Stimulated activated CD4-positive, alpha-beta T cell treated with anti-CD3 and anti-CD28 coated beads, Interleukin-1b, Interleukin-23, amount 100 ng/mL, for 4 hours (primary cell): ENCODE data around the gene C5AR1.
"Not testable (repeated sequence)": the region's sequence is repeated elsewhere in the genome, so short reads cannot be mapped to it uniquely, and the experiment has no call there.

Experiments
- DNase-seq, 2 donors: peaks; one replicate each; pipeline ENCODE4 v3.0.0-alpha.2; 2020; ENCODE audit warnings: low read depth in 2 of 2

Gene C5AR1

DNA sequence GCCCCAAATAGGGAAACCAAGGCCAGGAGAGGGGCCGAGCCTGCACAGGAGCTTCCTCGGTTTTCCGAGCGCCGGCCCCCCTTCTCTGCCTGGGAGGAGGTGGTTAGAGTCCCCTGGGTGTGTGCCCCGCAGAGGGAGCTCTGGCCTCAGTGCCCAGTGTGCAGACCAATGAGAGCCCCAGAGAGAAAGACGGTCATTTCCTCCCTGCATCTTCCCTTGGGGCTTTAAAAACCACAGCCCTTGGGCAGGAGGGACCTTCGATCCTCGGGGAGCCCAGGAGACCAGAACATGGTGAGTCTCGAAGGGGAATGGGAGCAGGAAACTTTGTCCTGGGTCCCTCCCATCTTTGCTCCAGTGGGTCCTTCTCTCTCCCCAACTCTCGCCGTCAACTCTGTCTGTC, at the start of gene C5AR1:
TSS of gene C5AR1 (plus strand) at position 254 of the 400 bp plus-strand sequence. CDS start at position 289, 35 bp downstream.
- DNase-seq, result no peak

GRCh38 chr19:47260476-47260875, 49.2 kb upstream of the C5AR1 start:
- DNase-seq, result no peak

DNA sequence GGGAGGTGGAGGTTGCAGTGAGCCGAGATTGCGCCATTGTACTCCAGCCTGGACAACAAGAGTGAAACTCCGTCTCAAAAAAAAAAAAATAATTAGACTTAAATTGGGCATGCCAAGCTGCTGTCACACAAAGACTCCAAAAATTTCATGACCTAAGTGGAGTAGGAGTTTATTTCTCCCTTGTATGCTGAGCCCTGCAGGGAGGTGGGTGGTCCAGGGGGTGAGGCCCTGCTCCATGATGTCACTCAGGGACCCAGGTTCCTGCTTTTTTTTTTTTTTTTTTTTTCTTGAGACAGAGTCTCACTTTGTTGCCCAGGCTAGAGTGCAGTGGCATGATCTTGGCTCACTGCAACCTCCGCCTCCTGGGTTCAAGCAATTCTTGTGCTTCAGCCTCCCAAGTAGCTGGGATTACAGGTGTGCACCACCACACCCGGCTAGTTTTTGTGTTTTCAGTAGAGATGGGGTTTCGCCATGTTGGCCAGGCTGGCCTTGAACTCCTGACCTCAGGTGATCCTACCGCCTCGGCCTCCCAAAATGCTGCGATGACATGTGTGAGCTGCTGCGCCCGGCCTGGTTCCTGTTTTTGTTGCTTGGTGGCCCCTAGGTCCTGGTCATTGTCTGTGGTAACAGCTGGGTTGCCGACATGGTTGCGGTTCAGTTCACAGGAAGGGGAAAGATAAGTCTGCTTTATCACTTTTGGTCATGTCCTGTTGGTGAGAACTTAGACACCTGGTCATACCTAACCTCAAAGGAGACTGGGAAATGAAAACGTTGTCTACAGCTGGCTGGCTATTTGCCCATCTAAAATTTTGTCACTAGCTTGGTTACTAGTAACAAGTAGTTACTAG, 47.5 kb upstream of the C5AR1 start:
- DNase-seq, result not testable (repeated sequence)

DNA sequence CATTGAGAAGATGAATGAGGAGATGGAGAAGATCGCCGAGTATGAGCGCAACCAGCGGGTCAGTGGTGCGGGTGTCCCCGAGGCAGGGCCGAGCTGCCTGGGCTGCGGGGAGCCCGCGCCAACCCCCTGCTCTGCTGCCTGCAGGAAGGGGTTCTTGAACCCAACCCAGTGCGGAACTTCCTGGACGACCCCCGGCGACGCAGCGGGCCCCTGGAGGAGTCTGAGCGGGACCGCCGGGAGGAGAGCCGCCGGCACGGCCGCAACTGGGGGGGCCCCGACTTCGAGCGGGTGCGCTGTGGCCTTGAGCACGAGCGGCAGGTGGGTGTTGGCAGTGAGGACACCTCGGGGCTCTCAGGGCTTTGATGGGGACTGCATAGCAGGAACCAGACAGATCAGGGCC, 45.0 kb upstream of the C5AR1 start:
- no peak for DNase-seq

DNA sequence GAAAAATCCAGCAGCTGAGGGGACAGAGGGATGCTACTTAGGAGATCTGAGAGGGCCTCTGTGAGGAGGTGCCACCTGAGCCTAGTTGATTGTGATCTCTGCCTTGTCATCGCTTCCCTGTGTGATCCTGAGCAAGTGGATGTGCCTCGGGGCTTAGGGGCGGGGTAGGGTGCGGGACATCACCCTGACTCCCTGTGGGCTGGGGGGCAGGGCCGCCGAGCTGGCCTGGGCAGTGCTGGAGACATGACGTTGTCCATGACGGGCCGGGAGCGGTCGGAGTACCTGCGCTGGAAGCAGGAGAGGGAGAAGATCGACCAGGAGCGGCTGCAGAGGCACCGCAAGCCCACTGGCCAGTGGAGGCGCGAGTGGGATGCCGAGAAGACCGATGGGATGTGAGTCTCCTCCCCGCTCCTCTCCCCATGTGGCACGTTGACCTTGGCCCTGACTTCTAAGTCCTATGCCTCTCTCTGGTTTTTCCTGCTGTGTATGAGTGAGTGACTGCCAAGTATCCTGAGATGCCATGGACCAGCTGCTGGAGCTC, 43.2 kb upstream of the C5AR1 start:
- no peak for DNase-seq

DNA sequence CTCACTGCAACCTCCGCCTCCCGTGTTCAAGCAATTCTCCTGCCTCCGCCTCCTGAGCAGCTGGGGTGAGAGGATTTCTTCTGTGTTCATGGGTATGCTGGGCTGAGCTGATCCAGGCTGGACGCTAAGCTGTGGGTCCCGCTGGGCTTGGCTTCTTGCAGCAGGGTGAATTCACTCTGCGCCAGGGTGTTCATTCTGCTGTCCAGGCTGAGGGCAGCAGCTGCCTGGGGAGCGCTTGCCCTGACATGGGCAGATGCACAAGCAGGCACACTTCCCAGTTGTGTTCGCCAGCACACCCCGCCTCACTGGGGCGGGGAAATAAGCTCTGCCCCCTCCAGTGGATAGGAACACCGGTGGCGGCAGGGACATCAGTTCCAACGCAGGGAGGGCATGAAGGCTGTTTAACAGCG, 42.3 kb upstream of the C5AR1 start:
- no peak for DNase-seq

DNA sequence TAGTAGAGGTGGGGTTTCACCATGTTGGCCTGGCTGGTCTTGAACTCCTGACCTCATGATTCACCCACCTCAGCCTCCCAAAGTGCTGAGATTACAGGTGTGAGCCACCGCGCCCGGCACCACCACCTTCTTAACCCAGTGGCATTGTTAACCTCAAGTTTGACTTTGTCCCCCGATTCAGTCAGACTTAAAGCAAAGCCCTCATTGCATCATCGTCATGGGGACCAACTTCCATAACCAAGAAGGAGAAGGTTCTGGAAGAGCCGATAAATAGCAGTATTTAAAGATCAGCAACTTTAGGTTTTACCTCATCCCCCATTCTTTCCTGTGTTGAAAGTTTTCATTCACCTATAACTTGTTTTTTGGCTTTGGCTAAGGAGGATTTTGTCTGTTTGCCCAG, 41.6 kb upstream of the C5AR1 start:
- DNase-seq, result no peak

DNA sequence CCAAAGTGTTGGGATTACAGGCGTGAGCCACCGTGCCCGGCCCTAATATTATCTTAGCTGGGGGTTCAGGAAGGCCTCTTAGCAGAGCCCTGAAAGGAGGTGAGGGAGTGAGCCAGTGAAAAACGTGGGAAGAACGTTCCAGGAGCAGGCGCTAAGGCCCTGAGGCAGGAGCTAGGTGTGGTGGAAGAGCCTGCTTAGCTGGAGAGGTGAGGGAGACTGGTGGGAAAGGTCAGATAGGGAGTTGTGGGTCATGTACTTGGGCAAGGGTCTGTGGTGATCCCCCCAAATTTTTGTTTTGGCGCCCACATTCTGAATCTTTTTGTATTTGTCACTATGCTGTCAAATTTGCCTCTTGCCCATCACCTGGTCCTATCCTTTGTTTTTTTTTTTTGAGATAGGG, 40.1 kb upstream of the C5AR1 start:
- DNase-seq, result no peak

DNA sequence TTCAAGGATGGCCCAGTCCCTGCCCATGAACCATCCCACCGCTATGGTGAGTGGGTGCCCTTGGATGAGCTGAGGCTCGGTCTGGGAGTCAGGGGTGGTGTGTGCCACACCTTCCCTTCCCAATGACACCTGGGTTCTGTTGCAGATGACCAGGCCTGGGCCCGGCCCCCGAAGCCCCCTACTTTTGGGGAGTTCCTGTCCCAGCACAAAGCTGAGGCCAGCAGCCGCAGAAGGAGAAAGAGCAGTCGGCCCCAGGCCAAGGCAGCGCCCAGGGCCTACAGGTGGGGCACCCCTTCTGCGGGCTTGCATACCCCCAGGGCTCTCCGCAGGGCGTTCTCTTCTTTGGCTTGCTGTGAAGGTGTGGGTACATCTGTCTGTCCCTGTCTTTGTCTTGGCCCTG, 39.3 kb upstream of the C5AR1 start:
- DNase-seq, result no peak

- no peak for DNase-seq
Observed at GRCh38 chr19:47271949-47272348, 37.7 kb upstream of the C5AR1 start.

GRCh38 chr19:47272448-47273312, 37.0 kb upstream of the C5AR1 start:
- DNase-seq, result peak in 1 of 2 donors; percentile 51

- DNase-seq, result peak; percentile 81
Observed at GRCh38 chr19:47273313-47274070, 36.2 kb upstream of the C5AR1 start.

GRCh38 chr19:47274071-47274890, 35.4 kb upstream of the C5AR1 start, which contains the start of gene INAFM1:
Gene INAFM1, plus strand, starts transcription at chr19:47274885. Its CDS starts 35 bp downstream, at chr19:47274920.
- DNase-seq, result peak; percentile 100

GRCh38 chr19:47274891-47275761, 34.5 kb upstream of the C5AR1 start:
- DNase-seq, result no peak

GRCh38 chr19:47275791-47276461, 33.7 kb upstream of the C5AR1 start:
- no peak for DNase-seq

DNA sequence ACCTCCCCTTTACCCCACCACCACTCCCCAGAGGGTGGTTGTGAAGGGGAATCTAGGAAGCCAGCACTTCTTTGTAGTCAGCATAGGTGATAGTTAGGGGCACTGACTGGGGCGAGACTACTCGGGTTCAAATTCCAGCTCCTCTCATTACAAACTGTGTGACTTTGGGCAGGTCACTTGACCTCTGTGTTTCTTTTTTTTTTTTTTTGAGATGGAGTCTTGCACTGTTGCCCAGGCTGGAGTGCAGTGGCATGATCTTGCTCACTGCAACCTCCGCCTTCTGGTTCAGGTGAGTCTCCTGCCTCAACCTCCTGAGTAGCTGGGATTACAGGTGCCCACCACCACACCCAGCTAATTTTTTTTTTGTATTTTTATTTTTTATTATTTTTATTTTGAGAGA, 33.1 kb upstream of the C5AR1 start:
- not testable (repeated sequence) for DNase-seq

DNA sequence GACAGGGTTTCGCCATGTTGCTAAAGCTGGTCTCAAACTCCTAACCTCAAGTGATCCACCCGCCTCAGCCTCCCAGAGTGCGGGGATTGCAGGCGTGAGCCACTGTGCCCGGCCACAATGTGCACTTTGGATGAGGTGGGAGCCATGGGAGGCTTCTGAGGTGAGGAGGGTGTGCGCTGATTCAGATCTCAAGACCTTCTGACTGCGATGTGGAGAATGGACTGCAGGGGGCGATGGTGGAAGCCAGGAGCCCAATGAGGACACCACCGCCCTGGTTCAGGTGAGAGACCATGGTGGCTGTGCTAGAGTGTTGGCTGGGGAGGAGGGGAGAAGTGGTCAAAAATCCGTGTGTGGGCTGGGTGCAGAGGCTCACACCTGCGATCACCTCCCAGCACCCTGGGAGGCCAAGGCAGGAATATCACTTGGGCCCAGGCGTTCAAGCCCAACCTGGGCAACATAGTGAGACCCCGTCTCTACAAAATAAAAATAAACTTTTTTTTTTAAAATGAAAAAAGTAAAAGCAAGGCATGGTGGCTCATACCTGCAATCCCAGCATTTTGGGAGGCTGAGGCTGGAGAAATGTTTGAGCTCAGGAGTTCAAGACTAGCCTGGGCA, 29.4 kb upstream of the C5AR1 start:
- DNase-seq, result peak; percentile 46

GRCh38 chr19:47283405-47284059, 26.1 kb upstream of the C5AR1 start:
- no peak for DNase-seq
